Stimulated activated CD4-positive, alpha-beta T cell treated with anti-CD3 and anti-CD28 coated beads, TNF-alpha, amount 100 ng/mL, for 4 hours (primary cell): ENCODE measurements around the gene AK9.

Source experiments
- DNase-seq, 3 experiments: peaks; one replicate each; pipeline ENCODE4 v3.0.0-alpha.2; 2020; ENCODE audit warnings: low read depth in 3 of 3

Gene AK9

DNA sequence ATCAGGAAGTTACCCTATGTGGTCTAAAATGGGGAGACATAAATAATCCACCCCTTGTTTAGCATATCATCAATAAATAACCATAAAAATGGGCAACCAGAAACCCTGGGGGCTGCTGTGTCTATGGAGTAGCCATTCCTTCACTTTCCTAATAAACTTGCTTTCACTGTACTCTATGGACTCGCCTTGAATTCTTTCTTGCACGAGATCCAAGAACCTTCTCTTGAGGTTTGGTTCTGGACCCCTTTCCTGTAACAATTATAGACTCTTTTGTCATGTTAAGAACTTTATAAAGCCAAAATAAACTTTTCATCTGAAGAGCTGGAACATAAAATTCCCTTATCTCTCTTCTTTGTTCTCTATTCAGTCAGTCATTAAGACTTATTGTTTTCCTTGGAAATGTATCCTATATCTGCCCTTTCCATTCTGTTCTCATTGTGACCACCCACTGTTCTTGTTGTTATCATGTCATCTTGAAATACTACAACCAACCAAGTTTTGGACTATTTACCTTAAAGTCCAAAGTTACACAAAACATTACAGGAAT lies 178.7 kb downstream of the AK9 start:
- no peak for DNase-seq

DNA sequence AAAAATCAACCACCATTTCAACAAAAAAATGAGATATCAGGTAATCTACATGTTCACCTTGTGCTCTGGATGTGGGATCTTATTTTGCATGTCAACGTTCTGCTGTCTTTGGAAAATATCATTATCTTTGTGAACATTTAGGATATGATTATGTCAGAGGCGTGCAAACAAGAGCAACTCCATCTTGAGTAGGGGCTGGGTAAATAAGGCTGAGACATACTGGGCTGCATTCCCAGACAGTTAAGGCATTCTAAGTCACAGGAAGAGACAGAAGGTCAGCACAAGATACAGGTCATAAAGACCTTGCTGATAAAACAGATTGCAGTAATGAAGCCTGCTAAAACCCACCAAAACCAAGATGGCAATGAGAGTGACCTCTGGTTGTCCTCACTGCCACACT lies 179.2 kb downstream of the AK9 start:
- no peak for DNase-seq

DNA sequence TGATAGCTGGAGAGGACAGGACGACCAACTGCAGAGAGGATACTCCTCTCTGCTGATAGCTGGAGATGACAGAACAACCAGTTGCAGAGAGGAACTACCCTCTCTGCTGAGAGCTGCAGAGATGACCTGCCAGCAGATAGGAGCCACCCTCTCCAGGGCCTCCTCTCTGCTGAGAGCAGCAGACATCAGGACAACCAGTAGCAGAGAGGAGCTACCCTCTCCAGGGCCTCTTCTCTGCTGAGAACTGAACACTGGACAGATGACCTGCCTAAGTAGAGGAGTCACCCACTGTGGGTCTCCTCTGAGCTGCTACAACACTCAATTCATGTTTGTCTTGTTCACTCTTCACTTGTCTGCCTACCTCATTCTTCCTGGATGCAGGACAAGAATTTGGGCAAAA lies 180.6 kb downstream of the AK9 start:
- no peak for DNase-seq

DNA sequence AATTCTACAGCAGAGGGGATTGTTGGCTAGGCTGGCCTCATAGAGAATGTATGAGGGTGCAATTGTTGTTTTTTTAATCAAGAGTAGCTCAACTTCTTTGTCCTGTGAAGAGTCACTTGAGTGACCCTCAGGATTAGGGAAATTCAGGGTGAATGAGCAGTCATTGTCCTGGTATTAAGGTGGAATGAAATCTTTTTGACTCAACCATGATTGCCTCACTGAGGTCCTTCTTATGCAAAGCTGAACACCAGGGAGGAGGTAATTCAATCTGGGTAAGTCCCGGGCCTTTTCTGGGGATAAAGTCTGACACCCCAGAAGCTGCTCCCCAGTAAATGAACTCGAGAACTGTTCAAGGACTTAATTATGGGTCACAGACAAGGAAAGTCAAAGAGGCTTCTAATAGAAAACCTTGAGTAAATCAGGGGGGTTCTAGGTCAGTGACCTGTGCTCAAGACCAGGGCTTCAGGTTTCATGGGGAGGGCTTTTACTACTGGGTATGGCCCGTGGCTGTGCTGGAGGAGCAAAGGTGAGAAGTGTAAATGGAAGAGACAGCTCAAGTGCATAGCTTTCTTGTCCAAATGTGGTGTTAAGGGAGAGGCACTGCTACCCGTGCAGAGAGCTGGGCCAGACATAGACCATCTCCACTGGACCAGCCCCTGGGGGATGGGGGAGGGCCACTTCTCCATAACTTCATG lies 182.7 kb downstream of the AK9 start:
- DNase-seq: no peak

DNA sequence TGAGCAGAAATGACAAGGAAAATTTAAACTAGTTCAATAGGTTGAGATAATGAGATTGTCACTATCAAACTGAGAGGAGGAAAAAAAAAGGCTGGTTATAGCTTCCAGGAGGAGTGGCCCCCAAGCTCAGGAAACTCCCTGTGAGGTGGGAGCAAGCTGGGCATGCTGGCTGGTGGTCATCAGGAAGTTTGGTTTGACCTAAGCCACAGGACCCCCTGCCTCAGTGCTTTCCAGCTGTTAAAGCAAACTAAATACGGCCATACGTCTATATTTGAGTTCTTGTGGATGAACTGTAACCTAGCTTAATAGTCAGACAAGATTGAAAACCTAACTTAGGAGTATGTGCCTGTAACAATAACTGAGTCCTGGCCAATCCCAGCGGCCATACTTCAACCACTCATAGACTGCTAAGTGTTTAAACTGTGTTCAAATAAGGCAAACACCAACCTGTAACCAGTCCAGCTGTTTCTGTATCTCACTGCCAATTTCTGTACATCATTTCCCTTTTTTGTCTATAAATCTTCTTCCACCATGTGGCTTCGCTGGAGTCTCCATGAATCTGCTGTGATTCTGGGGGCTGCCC lies 183.4 kb downstream of the AK9 start:
- DNase-seq: no peak

DNA sequence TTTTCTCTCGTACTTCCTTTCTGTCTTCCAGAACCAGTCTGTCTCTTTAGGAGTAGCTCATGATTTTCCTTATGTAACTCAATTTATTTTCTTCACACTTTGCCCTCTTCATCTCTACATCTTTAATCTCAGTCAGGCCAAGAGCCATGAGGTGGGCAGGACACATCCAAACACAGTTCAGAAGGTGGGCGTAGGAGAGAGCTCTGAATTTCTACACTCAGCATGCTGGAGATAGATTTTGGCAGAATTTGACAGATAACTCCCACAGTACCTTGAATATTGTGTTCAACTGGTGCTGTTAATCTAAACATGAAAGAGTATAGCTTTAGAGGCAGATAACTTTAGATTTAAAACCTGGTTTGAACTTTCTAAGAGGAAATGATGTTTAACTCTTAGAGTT lies 184.2 kb downstream of the AK9 start:
- DNase-seq: no peak

DNA sequence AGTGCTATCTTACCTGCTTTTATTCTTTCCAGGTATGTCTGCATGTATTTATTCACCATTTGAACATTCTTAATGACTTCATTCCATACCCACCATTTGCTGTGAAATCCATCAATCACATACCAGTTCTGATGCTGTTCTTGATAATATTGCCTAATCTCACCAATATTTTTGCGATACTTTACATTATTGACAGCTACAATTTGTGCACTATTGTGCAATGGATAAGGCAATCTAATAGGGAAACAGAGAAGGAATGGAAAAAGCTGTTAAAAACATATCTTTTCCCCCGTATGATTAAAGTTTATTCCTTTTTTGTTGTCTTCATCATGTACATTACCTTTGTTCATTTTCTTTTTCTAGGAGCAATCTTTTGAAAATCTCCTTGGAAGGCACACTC lies 184.7 kb downstream of the AK9 start:
- no peak for DNase-seq

DNA sequence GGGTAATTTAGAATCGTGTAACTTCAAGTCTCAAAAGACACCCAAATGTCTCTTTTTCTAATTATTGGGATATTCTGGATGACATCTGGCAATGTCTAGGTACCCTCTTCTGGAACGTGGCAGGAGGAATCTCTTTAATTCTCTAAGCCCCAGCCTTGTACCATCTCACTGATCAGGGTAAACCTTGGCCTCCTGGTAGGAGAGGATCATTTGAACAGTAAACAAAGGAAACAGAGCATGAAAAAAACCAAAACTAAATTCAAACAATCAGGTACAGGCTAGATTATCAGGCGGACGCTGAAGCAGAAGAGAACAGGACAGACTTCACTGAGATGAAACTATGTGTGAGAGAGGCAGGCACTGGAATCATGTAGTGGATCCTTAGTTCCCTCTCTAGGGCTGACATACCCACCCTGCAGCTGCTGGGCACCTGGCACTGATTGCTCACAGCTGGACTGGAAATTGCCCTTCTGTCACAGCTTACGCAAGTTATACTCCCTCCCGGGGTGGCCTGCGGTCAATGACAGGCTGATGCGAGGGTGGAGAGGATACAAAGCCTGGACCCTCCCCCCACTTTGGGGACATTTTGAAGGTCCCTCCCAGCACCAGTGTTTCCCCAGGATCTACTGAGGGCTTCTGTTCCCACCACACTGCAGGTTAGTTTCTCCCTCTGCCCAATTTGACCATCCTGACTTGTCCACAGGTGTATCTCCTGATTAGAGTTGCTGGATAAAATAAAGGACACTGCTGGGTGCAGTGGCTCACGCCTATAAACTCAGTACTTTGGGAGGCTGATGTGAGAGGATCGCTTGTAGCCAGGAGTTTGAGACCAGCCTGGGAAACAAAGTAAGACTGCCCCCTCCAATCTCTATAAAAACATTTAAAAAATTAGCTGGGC lies 187.4 kb downstream of the AK9 start:
- no peak for DNase-seq

DNA sequence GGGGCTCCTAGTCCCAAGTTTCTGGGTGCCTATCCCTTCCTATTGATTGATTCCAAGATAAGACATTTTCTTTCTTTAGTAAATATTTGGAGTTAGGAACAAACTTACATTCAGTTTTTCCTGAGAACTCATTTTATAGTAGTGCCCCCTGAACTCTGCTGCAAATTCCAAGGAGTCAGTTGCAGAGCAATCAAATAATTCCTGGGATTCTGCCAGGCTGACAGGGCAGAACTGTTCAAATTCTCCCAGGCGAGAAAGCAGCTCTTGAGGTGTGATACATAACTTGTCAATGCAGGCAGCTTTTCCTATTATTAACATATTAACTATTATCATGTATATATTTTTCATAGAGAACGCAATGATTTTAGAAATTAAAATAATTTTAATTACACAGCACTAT lies 192.1 kb downstream of the AK9 start:
- no peak for DNase-seq

DNA sequence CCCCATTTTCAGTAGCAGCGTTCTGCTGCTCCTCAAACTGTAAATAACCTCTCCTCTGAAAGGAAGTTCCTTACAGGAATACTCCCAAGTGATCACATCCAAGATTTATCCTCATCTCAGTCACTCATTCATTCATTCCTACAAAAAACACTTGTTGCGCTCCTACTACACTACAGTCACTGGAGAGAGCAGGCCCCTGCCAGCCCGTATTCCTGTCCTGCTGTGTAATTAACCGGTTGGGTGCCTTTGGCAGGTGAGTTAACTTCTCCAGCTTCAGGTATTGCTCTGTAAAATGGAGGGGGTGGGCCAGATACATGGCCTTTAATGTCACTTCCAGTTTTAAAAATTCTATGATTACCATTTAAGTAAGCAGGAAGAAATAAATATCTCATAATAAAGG lies 192.9 kb downstream of the AK9 start:
- no peak for DNase-seq

DNA sequence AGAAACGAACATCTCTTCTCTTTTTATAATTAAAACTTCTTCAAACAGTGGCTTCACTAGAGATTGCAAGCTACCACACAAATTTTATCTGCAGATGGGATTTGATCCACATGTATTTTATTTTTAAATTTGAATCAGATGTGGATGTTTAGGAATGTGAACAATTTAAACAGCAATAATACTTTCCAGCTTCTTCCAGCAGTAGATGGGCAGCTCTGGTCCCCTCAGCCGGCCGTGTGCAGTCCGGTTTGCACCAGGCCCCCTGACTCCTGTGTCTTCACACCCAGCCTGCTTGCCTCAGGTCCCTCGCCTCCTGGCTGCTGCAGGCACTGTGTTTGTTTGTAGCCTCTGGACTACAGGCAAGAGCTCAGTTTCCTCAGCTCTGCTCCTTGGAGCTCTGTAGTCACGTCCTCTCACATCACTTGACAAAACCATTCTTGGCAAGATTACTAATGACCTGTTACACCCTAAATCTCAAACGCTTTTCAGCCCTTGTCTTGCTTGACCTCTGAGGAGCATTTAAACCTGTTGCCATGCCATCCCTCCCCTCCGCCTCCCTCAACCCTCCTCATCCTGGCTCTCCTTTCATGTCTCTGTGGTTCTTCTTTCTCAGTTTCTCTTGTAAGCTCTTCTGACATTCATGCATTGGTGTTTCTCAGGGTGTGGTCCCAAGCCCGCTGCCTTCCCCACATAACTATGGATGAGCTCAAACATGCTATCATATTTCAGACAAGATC lies 194.8 kb downstream of the AK9 start:
- no peak for DNase-seq

DNA sequence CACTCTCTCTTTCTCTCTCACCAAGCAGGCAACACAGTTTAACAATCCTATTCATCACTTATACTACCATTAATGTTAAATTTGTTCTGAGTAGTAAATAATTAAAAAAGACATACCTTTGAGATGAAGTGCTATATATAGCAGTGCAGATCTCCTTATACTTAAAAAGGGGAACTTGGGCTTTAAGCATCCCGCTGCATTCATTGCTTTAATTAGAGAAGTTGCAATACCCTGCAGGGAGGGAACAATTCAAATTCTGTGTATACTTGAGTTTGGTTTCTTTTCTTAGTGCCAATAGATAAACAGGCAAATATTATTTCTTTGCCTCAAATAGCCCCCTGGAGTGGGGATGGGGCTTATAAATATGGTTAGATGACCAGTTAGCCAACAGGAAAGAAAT lies 197.1 kb downstream of the AK9 start:
- no peak for DNase-seq

DNA sequence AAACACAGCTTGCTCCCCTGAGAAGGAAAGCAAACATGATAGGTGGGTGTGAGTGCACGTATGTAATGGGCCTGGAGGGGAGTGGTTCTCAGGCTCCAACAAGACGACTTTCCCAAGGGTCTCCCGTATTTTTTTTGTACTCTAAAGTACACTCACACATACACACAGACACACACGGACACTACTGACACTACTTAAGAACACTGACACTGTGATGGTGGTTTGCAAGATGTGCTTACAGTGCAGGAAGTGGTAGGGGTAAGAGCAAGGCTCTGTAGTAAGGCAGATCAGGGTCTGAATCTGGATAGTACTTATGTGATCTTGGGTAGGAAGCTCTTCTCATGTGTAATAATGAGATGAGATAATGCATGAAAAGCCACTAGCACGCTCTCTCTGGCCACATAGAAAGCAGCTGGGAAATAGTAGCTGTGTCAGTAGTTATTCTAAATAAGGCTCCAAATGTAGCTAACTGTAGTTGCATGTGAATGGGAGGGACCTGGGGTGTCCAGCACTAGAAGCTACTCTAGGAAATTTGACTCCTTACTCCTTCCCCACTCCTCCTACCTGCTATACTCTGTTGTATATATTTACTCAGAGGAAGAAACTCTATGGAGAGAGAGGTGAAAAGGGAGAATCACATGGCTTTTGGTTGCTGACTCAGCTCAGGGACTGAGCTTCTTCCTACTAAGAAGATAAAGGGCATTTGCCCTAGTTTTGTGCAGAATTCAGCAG lies 199.6 kb downstream of the AK9 start:
- no peak for DNase-seq

DNA sequence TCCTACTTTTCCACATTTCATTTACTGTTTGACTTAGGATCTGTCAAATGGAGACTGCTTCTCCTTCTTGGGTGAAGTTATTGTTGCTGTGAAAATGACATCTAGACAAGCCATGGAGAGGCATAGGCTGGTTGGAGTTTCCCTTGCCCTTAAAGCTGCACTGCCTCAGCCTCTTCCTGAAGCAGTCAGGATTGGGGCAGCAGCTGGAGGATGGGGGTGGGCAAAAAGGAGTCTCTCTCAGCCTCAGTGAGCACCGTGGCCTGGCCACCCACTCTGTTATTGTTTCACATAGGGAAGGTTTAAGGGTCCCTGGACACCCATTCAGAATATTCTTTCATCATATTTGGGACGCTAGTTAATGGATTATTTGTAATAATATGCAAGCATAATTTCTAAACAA lies 200.3 kb downstream of the AK9 start:
- no peak for DNase-seq

DNA sequence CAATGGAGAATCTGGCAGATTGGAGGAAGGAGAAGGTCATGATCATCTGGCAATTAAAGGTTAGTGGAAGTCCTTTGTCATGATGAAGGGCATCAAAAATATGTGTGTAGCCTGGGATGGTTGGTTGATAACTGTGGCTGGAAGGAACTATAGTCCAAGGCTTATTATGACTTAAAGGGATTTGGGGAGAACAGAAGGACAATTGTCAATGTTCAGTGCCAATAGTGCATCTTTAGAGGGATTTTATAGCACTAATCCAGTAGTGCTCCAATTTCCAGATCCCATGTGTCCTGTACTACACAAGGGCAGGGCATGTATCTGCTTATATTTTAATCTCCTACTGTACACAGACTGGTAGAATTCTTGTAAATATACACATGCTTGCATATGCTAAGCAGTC lies 203.0 kb downstream of the AK9 start:
- no peak for DNase-seq

DNA sequence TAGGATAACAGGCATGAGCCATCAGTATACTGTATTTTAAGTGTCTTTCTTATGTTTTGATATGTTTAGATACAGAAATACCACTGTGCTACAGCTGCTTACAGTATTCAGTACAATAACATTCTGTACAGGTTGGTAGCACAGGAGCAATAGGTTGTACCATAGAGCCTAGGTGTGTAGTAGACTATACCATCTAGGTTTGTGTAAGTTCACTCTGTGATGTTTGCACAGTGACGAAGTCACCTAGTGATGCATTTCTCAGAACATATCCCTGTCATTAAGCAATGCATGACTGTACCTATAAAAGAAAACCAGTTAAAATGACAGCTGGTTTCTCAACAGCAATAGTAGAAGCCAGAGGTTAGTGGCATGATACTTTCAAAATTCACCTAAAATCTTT lies 204.9 kb downstream of the AK9 start:
- no peak for DNase-seq

DNA sequence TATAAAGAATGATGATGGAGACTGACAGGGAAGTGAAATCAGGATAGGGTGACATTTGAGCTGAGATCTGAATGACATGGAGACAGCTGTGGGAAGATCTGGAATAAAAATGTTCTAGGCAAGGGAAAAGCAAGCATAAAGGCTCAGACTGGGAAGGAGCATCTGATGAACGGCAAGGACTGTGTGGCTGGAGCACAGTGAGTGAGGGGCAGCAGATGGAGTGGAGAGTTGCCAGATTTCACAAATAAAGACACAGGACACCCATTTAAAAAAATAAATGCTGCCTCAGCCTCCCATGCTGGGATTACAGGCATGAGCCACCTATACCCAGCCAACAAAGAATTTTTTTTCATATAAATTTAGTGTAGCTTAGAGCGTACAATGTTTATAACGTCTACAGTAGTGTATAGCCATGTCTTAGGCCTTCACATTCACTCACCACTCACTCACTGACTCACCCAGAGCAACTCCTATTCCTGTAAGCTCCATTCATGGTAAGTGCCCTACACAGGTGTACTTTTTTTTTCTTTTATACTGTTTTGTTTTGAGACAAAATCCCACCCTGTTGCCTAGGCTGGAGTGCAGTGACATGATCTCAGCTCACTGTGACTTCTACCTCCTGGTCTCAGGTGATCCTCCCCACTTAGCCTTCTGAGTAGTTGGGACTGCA lies 205.6 kb downstream of the AK9 start:
- no peak for DNase-seq

DNA sequence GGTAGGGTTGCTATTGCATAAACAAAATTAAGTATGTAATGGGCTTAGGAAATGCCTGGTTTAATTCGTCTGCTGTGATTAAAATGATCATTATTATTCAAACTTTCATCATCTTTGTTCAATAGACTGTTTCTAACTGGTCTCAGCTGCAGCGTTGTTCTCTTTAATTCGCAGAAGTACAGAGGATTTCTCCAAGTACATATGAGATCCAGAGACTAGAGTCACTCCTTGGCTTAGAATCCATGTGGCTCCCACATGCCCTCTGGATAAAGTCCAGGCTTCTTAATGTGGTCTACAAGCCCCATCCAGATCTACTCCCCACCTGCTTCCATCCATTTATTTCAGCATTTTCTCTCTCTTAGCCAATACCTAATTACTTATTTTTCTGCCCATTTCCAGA lies 206.9 kb downstream of the AK9 start:
- no peak for DNase-seq

DNA sequence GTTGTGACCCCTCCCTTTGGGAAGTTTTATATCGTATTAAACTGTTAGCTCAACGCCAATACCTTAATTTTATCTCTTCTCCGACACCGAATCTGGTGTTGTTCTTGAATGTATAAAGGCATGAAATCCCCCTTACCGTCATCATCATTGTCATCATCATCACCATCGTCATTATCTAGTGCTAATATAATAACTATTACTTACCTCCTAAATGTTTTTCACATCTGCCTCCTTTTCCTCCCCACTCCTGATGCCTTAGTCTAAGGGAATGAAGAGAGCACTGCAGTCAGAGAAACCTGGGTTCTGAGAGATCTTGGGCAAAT lies 207.3 kb downstream of the AK9 start:
- no peak for DNase-seq

DNA sequence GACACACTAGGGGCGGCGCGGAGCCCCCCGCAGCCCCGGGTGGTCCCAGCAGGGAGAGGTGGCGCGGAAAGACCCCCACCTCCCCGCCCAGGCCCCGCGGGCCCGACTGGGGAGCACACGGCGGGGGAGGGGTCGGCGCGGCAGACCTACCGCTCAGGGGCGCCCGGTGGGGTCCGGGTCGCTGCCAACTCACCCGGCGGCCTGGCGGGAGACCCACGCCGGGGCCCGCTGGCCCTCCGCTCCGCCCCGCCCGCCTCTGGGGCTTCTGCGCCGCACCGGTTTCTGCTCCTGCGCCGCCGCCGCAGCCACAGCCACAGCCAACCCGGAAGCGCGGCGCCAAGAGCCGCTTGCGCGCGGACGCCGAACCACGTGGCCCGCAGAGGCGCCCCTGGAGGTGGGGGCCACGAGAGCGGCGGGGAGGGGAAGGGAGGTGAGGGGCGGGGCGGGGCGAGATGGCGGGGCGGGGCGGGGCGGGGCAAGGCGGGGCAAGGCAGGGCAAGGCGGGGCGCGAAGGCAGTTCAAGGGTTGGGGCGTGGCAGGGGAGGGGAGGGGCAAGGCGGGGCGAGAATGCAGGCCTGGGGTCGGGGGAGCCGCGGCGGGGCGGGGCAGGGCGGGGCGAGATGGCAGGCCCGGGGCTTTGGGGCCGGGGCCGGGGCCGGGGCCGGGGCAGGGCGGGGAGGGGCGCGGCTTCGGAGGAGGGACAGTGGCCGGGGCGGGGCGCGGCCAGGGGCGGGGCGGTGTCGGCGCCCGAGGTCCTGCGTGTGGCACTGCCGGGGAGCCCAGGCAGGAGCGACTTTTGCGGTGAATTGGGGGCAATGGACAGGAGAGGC lies 207.9 kb downstream of the AK9 start, which contains the start of gene ZBTB24:
TSS of gene ZBTB24 (minus strand) at position 315 of the 830 bp plus-strand sequence. CDS start 1,193 bp downstream, outside the sequence.
- DNase-seq: peak; percentile 74 to 81 (median 80)
